NCI-H446 treated with DMSO at 0.1 percent for 48 hours (cell line): ENCODE results near the gene OST4.
"Not testable (repeated sequence)": the region's sequence is repeated elsewhere in the genome, so short reads cannot be mapped to it uniquely, and the experiment has no call there.

ENCODE experiments used
- DNase-seq: peaks from one replicate; lab custom pipeline; 2025; lab: John Stamatoyannopoulos, UW

Gene OST4

DNA sequence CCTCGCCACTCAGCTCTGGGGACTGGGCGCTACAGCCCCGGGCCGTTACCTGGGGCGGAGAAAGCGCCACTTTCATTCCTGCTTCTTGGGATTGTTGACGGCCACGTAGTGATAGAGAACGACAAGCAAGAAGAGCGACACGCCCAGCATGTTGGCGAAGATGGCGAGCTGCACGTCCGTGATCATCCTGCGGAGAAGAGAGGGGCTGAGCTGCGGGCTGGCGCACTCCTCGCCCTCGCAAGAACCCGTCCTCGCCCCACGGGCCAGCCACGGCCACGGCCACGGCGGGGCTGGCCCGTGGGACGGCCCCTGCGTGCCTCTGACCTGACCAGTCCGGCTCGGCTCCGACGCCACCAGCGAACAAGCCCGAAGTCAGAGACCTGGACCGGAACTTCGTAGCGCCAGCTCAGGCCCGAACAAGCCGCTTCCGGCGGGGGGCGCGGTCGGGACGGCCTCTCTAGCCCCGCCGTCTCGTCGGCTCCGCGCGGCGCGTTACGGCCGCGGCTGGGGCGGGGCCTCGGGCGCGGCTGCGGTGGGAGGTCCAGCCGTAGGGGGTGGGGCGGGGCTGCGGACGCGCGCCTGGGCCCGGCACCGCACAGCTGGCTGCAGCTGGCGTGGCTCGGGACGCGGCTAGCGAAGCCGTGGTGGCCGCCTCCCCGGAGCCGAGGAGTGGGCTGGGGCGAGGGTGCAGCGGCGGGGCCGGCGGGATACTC lies at the start of gene OST4:
Gene OST4, minus strand, starts transcription at position 378 of the 713 bp plus-strand sequence.
- peak; percentile 70 for DNase-seq

GRCh38 chr2:27119330-27119670 lies 47.8 kb upstream of the OST4 start:
- not testable (repeated sequence) for DNase-seq

DNA sequence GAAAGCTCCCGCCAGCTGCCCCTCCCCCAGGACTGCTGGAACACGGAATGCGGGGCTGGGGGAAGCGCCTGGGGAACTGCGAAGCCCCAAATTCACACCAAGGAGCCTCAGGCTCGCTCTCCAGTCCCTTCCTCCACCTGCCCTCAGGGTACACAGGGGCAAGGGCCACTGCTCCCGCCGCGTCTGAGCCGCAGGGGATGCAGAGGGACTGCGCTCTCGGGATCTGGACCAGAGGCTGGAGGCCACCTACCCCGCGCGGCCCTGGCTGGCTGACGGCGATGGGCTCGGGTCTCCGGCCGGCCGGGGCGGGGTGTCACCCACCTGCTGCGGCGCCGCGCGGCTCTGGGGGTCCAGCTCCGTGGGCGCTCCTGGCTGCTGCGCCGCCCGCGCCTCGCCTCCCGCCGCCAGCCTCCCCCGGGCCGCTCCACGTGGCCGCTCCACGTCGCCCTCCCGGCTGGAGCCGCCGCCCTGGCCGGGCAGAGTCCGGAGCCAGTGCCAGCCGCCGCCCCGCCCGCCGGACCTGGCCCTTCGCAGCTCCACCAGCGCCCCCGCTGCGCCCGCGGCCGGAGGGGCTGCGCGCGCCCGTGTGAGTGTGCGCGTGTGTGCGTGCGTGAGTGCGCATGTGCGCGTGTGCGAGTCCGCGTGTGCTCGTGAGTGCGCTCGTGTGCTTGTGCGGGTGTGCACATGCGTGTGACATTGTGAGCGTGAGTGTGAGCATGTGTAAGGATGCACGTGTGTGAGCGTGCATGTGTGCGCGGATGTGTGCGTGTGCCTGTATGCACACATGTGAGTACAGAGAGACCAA lies 47.3 kb upstream of the OST4 start, which contains the start of gene CGREF1:
Gene CGREF1, minus strand, starts transcription at position 604 of the 805 bp plus-strand sequence. CDS start 14,762 bp downstream, outside the sequence.
- no peak for DNase-seq

DNA sequence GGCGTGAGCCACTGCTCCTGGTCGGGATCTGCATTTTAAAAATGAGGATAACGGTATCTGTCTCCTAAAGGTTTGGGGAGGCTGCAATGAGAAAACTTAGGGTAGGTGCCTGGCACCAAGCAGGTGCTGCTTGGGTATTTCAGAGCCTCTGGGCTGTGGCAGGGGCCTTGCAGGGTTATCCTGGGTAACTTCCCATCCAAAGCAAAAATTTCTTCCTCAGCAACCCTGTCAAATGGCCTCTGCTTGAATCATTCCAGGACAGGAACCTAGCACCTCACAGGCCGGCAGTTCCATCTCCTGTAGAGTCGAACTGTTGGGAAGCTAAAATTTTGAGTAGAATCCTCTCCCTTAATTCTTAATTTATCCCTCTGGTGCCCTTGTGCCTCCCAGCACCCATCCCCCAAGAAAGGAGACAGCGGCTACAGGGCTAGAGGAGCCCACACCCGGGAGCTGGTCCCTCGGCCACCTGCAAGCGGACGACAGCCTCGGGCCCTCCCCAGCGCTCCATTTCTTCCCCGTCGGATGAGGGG lies 46.6 kb upstream of the OST4 start:
- no peak for DNase-seq

DNA sequence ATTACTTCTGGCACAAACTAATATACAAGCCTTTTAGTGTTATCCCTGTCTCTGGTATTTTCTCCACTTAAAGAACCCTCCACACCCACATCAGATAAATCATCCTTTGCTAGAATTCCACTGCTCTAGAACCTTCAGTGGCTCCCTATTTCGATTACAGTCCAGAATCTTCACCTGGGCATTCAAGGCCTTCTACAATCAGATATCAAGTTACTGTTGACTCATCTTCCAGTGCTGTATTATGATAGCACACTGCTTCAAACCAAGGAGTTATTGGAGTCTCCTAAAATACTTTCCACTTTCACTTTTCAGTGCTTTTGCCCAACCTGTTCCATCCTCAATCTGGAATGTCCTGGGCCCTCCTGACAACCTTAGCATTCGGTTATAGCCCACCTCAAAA lies 44.1 kb upstream of the OST4 start:
- DNase-seq, result no peak

DNA sequence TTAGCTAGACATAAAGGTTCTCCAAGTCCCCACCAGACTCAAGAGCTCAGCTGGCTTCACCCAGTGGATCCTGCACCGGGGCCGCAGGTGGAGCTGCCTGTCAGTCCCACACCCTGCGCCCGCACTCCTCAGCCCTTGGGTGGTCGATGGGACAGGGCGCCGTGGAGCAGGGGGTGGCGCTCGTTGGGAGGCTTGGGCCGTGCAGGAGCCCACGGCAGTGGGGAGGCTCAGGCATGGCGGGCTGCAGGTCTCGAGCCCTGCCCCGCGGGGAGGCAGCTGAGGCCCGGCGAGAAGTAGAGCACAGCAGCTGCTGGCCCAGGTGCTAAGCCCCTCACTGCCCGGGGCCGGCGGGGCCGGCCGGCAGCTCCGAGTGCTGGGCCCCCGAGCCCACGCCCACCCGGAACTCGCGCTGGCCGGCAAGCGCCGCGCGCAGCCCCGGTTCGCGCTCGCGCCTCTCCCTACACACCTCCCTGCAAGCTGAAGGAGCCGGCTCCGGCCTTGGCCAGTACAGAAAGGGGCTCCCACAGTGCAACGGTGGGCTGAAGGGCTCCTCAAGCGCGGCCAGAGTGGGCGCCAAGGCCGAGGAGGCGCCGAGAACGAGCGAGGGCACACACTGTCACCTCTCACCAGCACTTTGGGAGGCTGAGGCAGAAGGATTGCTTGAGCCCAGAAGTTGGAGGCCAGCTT lies 40.1 kb upstream of the OST4 start:
- not testable (repeated sequence) for DNase-seq

GRCh38 chr2:27110603-27111352 lies 39.3 kb upstream of the OST4 start:
- not testable (repeated sequence) for DNase-seq

DNA sequence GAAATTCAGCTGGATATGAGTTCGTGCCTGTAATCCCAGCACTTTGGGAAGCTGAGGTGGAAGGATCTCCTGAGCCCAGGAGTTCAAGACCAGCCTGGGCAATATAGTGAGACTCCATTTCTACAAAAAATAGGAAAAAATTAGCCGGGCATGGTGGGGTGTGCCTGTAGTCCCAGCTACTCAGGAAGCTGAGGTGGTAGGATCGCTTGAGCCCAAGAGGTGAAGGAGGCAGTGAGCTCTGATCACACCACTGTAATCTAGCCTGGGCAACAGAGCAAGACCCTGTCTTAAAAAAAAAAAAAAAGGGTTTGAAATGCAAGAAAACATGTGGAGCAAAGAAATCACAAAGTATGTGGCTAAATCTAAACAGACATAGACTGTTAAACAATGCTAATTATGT lies 37.6 kb upstream of the OST4 start:
- no peak for DNase-seq

DNA sequence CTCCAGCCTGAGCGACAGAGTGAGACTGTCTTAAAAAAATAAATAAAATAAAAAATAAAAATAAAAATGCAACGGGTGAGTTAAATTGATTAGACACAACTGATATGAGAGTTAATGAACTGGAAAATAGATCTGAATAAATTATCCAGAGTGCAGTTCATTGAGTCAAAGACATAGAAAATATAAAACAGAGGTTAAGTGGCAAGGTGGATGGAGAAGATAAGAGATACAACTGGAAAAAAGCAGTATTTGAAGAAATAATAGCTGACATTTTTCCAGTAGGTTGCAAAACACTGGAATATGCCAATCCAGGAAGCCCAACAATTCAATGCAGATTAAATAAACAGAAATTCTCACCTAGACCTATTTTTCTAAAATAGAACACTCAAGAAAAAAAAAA lies 36.8 kb upstream of the OST4 start:
- no peak for DNase-seq

- no peak for DNase-seq
Measured at GRCh38 chr2:27105981-27106380, 34.5 kb upstream of the OST4 start.

DNA sequence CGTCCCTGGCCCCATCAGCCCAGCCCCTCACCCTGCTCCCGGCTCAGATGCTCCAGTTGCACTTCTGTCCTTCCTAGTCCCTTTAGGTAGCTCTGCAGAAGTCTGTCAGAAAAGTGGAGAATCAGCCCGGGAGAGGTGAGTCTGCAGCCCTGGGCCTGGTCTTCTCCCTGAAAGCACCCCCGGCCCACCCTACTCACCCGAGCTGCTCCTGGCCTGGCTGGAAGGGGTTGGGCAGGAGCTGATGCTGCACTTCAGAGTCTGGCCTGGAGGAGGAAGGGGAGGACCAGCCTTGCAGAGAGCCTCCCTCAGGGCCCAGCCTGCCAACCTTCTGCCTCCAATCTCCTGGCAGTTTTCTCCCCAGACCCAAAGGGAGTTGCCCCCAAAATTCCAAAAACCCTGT lies 30.9 kb upstream of the OST4 start:
- DNase-seq, result no peak

GRCh38 chr2:27100036-27100435 lies 28.6 kb upstream of the OST4 start:
- no peak for DNase-seq

DNA sequence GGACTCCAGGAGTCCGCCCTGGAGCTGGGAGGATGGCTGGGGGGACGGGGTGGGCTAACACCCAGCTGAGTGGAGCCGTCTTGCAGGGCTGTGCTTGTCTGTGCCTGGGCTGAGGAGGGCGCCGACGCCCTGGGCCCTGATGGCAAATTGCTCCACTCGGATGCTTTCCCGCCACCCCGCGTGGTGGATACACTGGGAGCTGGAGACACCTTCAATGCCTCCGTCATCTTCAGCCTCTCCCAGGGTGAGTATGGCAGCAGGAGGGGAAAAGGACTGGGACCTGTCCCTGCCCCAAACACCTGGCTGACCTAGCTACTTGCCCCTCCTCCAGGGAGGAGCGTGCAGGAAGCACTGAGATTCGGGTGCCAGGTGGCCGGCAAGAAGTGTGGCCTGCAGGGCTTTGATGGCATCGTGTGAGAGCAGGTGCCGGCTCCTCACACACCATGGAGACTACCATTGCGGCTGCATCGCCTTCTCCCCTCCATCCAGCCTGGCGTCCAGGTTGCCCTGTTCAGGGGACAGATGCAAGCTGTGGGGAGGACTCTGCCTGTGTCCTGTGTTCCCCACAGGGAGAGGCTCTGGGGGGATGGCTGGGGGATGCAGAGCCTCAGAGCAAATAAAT lies 28.0 kb upstream of the OST4 start:
- no peak for DNase-seq

DNA sequence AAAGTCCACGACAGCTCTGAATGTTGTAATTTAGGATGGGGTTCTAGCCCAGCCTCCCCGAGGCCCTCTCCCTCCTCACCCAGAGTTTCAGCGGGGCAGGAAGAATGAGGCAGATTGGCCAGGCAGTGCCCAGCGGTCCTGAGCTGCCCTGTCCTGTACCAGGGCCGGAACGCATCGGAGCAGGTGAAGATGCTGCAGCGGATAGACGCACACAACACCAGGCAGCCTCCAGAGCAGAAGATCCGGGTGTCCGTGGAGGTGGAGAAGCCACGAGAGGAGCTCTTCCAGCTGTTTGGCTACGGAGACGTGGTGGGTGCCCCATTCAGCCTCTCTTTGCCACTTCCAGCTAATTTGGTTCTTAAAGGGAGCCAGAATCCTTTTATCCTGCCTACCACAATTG lies 25.9 kb upstream of the OST4 start:
- no peak for DNase-seq

DNA sequence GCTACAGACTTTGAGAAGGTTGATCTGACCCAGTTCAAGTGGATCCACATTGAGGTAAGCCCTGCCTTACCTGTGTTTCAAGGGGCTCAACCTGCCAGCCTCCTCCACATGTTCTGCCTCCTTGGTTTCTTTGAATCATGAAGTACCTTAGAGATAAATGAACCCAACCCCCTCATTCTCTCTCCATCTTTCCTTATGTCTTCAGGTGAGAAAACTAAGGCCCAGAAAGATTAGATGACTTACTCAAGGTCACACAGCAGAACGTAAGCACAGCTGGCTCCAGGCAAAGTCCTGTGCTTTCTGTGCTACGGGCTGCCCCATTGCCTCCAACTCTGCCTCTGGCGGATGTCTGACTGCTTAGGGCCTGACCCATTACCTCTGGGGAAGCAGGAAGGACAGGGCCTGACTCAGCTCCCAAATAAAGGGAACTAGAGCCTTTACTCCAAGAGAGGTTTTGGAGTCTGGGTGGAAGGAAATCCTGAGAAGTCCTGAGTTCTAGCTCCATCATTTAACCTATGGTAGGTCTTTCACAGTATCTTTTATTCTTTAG lies 25.4 kb upstream of the OST4 start:
- DNase-seq, result no peak

DNA sequence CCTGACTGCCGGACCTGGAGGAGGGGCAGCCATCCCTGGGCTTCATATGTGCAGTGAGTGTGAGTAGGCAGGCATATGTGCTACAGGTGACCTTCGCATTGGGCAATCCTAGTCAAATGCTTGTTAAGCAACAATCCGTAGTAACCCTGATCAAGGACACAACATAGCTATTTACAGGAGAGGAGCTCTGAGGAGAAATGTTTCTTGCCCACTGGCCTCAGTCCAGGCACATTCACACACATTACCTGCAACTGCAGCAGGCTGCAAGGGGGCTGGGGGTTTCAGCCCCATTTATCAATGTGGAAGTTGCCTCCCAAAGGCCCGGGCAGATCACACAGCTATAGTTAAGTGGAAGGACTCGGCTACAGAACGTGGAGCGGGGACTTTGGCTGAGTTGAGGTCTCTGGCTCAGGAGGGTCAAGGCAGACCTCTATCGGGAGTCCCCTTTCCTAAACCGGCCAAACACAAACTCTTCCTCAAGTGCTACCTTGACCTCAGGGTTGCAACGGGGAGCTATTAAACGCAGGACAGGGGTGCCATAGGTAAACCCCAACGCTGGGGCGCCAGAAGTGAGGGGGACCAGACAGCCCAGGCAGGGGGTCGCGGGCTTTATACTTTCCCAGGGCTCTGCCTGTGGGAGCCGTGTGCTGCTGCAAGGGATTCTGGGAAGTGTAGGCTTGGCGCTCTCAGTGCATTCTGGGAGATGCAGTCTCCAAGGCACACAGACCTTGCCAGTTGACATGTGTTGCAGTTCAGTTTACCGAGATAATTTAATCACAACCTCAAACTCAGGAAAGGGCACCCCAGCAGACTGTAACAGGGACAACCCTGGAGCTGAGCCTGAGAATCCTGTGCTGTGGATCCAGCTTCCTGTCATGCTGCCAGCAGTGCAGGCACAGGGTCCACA lies 24.5 kb upstream of the OST4 start:
- DNase-seq, result peak; percentile 77

GRCh38 chr2:27095427-27095744 lies 23.9 kb upstream of the OST4 start:
- no peak for DNase-seq

GRCh38 chr2:27094353-27094984 lies 23.0 kb upstream of the OST4 start:
- DNase-seq, result no peak

GRCh38 chr2:27093430-27094352 lies 22.2 kb upstream of the OST4 start:
- DNase-seq, result no peak
